ENCODE results near the gene AZU1.
"Not testable (repeated sequence)": the region's sequence is repeated elsewhere in the genome, so short reads cannot be mapped to it uniquely, and the experiment has no call there.

The AZU1 gene

DNA sequence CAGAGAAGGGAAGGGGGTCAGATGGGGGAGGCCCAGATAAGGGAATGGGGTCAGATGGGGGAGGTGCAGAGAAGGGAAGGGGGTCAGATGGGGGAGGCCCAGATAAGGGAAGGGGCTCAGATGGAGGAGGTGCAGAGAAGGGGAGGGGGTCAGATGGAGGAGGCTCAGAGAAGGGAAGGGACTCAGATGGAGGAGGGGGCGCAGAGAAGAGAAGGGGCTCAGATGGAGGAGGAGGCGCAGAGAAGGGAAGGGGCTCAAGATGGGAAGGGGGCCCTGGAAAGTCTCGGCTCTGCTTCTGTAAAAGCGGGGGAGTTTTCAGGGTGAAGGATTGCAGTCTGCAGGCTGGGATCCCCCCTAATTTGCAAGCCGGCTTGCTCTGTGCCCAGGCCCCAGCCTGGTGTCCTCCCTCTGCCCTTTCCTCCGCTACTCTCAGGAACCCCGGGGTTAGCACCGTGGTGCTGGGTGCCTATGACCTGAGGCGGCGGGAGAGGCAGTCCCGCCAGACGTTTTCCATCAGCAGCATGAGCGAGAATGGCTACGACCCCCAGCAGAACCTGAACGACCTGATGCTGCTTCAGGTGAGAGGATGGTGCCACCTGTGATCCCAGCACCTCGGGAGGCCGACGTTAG is 1.6 kb downstream of the AZU1 start:
- DNase-seq (ENCODE audit: low spot score) = no peak

DNA sequence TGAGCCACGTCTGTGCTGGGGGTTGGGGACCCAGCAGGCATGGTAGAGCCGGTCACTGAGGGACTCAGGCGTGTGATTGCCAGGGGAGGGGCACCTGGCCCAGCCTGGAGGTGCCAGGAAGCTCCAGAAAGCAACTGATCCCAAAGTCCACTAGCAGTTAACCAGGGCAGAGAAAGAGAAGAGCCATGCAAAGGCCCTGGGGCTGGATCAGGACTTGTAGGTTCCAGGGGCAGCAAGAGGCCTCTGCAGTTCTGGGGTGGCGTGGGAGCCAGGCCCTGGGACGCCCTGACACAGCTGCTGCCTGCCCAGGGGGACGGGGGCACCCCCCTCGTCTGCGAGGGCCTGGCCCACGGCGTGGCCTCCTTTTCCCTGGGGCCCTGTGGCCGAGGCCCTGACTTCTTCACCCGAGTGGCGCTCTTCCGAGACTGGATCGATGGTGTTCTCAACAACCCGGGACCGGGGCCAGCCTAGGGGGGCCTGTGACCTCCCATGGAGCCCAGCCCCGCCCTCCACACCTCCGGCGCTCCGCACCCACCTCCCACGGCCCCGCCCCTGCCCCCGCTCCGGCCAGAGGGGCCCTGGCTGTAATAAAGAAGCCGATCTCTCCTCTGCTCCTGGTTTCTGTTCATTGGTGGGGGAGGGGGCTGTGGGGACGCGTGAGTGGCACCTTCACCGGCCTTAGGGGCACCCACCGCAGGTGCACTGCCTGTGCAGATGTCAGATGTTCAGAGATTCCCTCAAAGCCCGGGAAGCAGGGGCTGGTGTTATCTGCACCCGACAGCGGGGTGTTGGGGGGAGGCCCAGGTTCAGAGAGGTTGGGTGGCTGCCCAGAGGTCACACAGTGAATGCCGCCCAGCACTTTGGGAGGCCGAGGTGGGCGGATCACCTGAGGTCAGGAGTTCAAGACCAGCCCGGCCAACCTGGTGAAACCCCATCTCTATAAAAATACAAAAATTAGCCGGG is 4.1 kb downstream of the AZU1 start:
- DNase-seq (ENCODE audit: low spot score) = no peak

DNA sequence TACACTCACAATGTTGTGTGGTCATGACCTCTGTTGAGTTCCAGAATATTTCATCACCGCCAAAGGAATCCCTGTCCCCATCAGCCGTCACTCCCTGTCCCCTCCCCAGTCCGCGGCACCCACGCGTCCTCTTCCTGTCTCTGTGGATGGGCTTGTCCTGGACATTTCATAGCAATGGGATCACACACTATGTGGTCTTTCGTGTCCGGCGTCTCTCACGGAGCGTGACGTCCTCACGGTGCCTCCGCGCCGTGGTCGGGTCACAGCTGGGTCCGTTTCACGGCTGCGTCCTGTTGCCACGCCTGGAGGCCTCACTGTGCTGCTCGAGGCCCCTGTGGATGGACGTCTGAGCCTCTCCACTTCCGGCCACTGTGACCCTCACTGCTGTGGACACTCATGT is 6.6 kb downstream of the AZU1 start:
- DNase-seq (ENCODE audit: low spot score) = no peak

DNA sequence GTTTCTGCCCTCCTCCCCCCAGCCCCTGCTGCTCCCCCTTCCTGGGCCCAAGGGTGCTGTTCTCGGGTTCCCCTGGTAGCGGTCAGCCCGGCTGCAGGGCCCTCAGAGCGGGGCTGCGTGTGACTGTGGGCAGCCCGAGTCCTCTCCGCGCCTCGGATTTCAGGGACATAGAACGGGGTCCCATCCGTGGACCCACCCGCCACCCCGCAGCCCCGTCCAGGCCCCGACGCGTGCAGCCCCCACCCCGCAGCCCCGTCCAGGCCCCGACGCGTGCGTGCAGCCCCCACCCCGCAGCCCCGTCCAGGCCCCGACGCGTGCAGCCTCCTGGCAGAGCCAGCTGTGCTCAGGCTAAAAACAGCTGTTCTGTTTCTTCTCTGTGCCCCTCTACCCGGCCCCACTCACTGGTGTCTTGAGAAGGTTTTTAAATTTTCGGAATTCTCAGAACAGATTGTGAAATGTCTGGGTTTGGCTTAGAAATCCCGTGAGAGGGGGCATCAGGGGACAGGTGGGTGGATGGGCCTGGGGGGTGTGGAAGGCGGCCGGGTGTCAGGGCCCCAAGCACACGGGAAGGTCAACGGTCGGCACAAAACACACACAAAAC is 7.7 kb downstream of the AZU1 start:
- no peak for DNase-seq (ENCODE audit: low spot score)

DNA sequence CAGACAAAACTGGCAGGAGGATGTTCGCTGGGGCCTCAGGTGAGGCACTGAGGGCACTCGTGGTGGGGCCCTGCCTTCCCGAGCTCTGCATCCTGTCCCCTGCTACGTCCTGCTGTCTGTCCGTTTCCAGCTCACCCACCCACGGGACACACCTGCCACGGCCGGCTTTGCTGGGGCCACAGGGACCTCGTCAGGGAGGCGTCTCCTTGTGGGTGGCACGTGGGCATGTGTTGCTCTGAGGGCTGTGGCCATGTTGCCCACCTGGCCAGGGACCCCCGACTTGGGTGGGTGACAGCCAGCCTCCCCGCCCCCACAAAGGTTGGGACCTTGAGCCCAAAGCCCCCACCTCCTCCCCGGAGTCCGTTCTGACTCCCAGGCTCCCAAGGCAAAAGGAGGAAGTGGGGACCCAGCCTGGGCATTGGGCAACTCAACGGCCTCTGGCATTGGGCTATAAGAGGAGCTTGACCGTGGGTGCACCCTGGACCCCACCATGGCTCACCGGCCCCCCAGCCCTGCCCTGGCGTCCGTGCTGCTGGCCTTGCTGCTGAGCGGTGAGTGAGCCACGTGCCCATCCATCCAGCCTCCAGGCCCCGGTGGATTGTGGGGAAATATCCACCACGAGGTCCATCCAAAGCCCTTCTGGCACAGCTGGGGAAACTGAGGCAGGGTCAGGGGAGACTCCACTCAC is 13.0 kb downstream of the AZU1 start, which contains the start of gene PRTN3:
Gene PRTN3, plus strand, starts transcription at position 481 of the 688 bp plus-strand sequence. Its CDS starts 10 bp downstream, at position 491.
- DNase-seq (ENCODE audit: low spot score) = no peak

DNA sequence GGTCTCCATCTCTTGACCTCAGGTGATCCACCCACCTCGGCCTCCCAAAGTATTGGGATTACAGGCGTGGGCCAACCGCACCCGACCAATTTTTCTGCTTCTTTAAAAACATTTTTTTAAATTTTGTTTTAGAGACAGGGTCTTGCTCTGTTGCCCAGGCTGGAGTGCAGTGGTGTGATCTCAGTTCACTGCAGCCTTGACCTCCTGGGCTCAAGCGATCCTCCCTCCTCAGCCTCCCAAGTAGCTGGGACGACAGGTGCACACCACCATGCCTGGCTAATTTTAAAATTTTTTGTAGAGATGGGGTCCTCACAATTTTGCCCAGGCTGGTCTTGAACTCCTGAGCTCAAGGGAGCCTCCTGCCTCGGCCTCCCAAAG is 15.2 kb downstream of the AZU1 start:
- not testable (repeated sequence) for DNase-seq (ENCODE audit: low spot score)

DNA sequence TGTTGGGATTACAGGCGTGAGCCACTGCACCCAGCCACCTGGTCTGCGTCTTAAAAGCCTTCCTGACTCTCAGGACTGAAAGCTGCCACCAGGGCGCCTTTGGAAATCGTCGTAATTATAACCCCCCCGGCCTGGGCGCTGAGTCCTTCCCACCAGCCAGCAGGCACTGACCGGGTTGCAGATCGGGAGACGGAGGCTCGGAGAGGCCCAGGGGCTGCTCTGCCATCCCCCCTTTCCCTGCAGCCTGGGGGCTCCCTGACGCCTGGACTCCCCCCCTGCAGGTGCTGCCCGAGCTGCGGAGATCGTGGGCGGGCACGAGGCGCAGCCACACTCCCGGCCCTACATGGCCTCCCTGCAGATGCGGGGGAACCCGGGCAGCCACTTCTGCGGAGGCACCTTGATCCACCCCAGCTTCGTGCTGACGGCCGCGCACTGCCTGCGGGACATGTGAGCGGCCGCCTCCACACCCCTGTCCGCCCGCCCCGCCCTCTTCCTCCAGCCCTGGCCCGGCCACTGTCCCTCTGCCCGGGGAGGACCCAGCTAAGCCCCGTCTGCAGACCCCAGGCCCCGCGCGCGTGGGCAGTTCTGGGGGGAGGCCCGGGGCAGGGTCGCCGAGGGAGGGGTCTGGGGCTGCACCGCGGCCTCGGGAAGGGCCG is 15.7 kb downstream of the AZU1 start:
- DNase-seq (ENCODE audit: low spot score) = no peak

DNA sequence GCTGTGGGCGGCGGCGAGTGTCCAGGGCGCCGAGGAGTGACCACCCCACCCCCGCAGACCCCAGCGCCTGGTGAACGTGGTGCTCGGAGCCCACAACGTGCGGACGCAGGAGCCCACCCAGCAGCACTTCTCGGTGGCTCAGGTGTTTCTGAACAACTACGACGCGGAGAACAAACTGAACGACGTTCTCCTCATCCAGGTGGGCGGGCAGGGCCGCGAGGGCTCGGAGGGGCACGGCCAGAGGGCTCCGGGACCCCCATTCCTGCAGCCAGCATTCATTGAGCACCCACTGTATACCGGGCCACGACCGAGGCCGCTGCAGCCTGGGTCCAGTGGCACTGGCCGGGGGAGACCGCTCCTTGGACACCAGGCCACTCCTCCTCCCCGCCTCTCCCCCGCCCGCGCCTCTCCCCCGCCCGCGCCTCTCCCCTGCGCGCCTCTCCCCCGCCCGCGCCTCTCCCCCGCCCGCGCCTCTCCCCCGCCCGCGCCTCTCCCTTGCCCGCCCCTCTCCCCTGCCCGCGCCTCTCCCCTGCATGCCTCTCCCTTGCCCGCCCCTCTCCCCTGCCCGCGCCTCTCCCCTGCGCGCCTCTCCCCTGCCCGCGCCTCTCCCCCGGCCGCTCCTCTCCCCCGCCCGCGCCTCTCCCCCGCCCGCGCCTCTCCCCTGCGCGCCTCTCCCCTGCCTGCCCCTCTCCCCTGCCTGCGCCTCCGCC is 16.4 kb downstream of the AZU1 start:
- DNase-seq (ENCODE audit: low spot score) = no peak

DNA sequence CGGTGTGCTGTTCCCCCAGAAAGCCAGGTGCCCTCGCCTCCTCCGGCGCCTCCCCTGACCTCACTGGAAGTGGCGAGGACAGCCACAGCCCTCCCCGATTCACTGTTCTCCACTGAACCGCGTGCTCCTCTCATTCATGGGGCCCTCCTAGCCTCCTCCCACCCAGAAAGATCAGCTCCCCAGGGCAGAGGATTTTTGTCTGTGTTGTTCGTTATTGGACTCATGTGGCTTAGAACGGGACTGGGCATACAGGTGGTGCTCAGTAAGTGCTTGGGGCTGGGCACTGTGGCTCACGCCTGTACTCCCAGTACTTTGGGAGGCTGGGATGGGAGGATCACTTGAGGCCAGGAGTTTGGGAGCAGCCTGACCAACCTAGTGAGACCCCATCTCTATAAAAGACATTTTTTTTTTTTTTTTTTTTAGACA is 16.9 kb downstream of the AZU1 start:
- DNase-seq (ENCODE audit: low spot score) = no peak

DNA sequence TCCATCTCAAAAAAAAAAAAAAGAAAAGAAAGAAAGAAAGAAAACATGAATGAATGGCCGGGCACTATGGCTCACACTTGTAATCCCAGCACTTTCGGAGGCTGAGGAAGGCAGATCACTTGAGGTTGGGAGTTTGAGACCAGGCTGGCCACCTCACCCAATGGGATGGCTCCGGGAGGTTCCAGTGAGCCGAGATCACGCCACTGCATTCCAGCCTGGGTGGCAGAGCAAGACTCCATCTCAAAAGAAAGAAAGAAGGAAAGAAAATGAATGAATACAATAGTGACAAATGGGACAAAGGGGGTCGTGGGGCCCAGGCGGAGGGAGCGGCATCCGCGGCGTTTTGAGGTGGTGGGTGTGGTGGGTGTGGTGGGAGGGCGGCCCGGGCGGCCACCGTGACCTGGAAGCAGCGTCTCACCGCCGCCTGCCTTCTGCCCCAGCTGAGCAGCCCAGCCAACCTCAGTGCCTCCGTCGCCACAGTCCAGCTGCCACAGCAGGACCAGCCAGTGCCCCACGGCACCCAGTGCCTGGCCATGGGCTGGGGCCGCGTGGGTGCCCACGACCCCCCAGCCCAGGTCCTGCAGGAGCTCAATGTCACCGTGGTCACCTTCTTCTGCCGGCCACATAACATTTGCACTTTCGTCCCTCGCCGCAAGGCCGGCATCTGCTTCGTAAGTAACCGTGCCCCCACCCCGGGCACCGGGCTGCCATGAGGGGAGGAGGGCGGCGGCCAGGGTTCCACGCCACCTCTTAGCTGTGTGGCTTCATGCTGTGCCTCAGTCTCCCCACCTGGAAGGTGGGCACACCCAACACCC is 18.3 kb downstream of the AZU1 start:
- DNase-seq (ENCODE audit: low spot score) = no peak

DNA sequence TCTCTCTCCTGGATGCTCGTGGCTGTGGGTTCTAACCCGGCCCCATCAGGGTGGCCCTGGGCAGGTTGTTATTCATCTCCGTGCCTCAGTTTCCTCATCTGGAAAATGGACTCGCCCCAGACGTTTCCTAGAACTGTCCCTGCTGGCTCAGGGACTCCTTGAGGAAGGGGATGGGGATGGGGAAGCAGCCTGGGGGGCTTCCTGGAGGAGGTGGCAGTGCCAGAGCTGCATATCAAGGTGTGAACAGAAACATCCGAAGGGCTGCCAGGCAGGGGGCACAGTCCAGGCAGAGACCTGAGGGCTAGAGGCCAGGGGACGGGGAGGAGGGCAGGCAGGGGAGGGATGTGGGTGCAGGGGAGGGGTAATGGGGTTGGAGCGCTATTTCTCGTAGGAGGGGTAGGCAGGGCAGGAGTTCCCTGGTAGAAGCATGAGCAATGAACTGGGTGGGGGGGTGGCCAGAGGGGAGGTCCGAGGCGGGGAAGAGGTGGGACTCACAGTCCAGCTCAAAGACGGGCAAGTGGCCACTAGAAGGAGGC is 20.8 kb downstream of the AZU1 start:
- no peak for DNase-seq (ENCODE audit: low spot score)

DNA sequence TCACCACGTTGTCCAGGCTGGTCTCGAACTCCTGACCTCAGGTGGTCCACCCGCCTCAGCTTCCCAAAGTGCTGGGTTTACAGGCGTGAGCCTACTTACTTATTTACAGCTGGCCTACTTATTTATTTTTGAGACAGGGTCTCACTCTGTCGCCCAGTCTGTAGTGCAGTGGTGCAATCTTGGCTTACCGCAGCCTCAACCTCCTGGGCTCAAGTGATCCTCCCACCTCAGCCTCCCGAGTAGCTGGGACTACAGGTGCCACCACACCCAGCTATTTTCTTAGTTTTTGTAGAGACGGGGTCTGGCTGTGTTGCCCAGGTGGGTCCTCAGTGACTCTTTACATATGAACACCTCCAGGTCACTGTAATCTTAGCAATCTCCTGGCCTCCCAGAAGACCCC is 21.6 kb downstream of the AZU1 start:
- DNase-seq (ENCODE audit: low spot score) = not testable (repeated sequence)

DNA sequence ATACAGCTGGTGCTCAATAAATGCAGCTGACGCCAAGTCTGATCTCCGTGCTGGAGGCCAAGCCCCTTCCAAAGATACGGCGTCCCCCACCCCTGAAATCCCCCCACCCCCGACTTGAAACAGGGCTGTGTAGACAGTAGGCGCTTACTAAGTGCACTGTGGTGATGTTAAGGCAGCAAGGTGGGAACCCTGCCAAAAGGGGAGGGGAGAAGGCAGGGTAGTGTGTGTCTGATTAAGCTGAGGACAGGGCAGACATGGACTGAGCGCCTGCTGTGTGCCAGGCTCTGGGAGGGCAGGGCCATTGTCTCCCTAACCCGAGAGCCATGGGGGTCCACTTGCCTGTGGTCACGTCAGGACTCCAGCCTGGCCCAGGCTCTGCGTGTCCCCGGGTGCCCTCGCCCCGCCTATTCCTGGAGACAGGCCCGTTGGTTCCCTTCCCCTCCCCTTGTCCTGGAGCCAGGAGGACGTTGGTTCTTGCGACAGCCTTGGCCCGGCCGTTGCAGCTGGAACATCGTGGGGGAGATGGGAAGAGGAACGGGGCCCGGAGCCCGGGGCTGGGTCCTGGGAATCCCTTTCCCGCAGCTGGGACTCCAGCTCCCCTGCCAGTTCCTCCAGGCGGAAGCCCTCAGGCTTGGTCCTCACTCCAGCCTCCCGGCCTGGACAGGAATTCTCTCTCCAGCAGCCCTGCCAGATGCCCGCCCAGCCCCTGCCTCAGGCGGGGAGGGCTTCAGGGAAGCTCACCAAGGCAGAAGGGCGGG is 22.8 kb downstream of the AZU1 start:
- no peak for DNase-seq (ENCODE audit: low spot score)

DNA sequence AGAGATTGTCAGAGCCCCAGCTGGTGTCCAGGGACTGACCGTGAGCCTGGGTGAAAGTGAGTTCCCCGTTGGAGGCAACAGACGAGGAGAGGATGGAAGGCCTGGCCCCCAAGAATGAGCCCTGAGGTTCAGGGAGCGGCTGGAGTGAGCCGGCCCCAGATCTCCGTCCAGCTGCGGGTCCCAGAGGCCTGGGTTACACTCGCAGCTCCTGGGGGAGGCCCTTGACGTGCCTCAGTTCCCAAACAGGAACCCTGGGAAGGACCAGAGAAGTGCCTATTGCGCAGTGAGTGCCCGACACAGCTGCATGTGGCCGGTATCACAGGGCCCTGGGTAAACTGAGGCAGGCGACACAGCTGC is 23.3 kb downstream of the AZU1 start:
- DNase-seq (ENCODE audit: low spot score) = no peak

DNA sequence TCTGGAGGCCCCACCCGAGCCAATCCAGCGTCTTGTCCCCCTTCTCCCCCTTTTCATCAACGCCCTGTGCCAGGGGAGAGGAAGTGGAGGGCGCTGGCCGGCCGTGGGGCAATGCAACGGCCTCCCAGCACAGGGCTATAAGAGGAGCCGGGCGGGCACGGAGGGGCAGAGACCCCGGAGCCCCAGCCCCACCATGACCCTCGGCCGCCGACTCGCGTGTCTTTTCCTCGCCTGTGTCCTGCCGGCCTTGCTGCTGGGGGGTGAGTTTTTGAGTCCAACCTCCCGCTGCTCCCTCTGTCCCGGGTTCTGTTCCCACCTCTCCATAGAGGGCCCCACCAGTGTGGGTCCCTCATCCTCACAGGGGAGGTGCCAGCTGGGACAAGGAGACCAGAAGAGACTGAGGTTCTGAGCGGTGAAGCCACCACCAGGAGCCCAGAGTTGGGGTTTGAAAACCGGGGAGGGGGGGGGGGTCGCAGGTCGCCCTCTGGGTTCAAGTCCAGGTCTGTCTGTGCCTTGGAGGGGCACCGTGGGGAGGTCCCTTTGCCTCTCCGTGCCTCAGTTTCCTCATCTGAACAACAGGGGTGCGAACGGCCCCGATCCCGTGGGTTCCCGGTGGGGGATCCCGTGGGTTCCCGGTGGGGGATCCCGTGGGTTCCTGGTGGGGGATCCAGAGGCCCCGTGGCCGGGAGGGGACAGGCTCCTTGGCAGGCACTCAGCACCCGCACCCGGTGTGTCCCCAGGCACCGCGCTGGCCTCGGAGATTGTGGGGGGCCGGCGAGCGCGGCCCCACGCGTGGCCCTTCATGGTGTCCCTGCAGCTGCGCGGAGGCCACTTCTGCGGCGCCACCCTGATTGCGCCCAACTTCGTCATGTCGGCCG is 24.7 kb downstream of the AZU1 start, which contains the start of gene ELANE:
Gene ELANE, plus strand, starts transcription at position 168 of the 878 bp plus-strand sequence. Its CDS starts 26 bp downstream, at position 194.
- no peak for DNase-seq (ENCODE audit: low spot score)

DNA sequence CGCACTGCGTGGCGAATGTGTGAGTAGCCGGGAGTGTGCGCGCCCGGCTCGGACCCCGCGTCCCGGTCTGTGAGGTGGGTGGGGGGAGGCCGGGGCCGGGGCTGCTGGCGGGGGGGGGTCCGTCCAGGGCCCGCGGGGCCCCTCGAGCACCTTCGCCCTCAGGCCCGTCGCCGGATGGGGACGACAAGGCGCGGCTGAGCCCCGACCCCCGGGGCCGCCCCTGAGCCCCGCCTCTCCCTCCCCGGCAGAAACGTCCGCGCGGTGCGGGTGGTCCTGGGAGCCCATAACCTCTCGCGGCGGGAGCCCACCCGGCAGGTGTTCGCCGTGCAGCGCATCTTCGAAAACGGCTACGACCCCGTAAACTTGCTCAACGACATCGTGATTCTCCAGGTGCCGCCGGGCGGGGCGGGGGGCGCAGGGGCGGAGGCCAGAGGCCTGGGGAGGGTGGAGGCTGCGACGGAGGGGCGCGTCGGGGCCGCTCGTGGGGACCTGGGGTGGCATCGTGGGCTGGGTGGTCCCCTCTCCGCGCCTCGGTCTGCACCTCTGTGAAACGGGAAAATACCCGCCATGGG is 25.5 kb downstream of the AZU1 start:
- DNase-seq (ENCODE audit: low spot score) = no peak

DNA sequence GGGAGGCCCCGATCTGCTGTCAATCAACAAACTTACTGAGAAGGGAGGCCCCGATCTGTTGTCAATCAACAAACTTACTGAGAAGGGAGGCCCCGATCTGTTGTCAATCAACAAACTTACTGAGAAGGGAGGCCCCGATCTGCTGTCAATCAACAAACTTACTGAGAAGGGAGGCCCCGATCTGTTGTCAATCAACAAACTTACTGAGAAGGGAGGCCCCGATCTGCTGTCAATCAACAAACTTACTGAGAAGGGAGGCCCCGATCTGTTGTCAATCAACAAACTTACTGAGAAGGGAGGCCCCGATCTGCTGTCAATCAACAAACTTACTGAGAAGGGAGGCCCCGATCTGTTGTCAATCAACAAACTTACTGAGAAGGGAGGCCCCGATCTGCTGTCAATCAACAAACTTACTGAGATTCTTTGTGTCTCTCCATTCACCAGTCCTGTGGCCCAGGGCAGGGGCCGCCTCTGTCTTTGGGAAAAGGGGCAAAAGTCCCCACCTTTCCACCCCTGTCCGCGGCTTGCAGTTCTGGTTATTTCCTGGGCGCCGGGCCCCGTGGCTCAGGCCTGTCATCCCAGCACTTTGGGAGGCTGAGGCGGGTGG is 26.1 kb downstream of the AZU1 start:
- not testable (repeated sequence) for DNase-seq (ENCODE audit: low spot score)
